ENCODE measurements around the gene MTMR4.
A peak's percentile ranks its signal among the peaks of the same experiment; 100 is the strongest.

The MTMR4 gene

GRCh38 chr17:58525239-58525638 lies 10.8 kb upstream of the MTMR4 start:
- Histone ChIP-seq H3K36me3 (ENCODE audit: insufficient read depth, low read length) (no peaks in the 10 kb centered on the region), H4K20me1 (ENCODE audit: insufficient read depth, low read length) (no peaks in the 10 kb centered on the region), H3K79me2 (ENCODE audit: insufficient read depth, low read length) (no peaks in the 10 kb centered on the region), H3K4me1 (ENCODE audit: insufficient read depth, low read length, severe bottlenecking) (no peaks in the 10 kb centered on the region), H3K9ac (ENCODE audit: low read length) (no peak overlapping the region), H3K4me3 (ENCODE audit: low read depth, low read length, poor library complexity, severe bottlenecking) (no peak overlapping the region), H3K9me2 (ENCODE audit: low read depth, low read length) (no peaks in the 10 kb centered on the region), H3F3A (ENCODE audit: insufficient read depth, low read length) (no peaks in the 10 kb centered on the region), H3K27me3 (ENCODE audit: insufficient read depth, low read length) (0 out of 2 replicates have a peak, but pooled peaks cover 5% of the 10 kb centered on the region), H3K9me3 (ENCODE audit: low read length) (no peaks in the 10 kb centered on the region), H2AFZ (ENCODE audit: low read length) (no peak overlapping the region), H3K4me2 (ENCODE audit: low read length) (no peak overlapping the region), H3K27ac (ENCODE audit: low read depth, low read length, poor library complexity, severe bottlenecking) (no peak overlapping the region)
- TF ChIP-seq EZH2 (IDR thresholded peaks at IDR 0.05; ENCODE audit: borderline replicate concordance, low read length) (no peak), CTCF (IDR thresholded peaks at IDR 0.05; ENCODE audit: low read length) (no peak)

DNA sequence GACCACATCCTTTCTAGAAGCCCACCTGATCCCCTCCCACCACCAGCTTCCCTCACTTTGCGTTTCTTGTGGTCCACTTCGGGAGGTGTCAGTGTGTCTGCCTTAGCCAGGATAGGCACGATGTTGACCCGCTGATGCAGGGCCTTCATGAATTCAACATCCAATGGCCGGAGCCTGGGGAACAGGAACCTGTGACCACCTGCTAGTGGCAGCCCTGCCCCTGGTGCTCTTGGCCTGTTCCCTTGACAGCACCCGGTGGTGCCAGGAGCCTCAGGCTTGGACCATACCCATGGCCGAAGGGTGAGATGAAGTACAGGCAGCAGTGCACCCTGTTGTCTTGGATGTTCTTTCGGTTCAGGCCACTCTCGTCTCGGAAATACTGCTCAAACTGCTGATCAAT lies 7.2 kb upstream of the MTMR4 start:
- Histone ChIP-seq H3K27ac (ENCODE audit: low read depth, low read length, poor library complexity, severe bottlenecking) (no peak overlapping the region), H2AFZ (ENCODE audit: low read length) (no peak overlapping the region), H3K9me3 (ENCODE audit: low read length) (no peaks in the 10 kb centered on the region), H3K4me3 (ENCODE audit: low read depth, low read length, poor library complexity, severe bottlenecking) (no peak overlapping the region), H3K9ac (ENCODE audit: low read length) (no peak overlapping the region), H4K20me1 (ENCODE audit: insufficient read depth, low read length) (no peaks in the 10 kb centered on the region), H3K9me2 (ENCODE audit: low read depth, low read length) (no peaks in the 10 kb centered on the region), H3K4me2 (ENCODE audit: low read length) (no peak overlapping the region), H3K79me2 (ENCODE audit: insufficient read depth, low read length) (no peaks in the 10 kb centered on the region), H3F3A (ENCODE audit: insufficient read depth, low read length) (no peaks in the 10 kb centered on the region), H3K4me1 (ENCODE audit: insufficient read depth, low read length, severe bottlenecking) (peaks cover 14% of the 10 kb centered on the region), H3K27me3 (ENCODE audit: insufficient read depth, low read length) (no peaks in the 10 kb centered on the region), H3K36me3 (ENCODE audit: insufficient read depth, low read length) (no peaks in the 10 kb centered on the region)
- TF ChIP-seq CTCF (IDR thresholded peaks at IDR 0.05; ENCODE audit: low read length): no peak
- no peak for TF ChIP-seq EZH2 (IDR thresholded peaks at IDR 0.05; ENCODE audit: borderline replicate concordance, low read length)

GRCh38 chr17:58520843-58521430 lies 6.5 kb upstream of the MTMR4 start:
- Histone ChIP-seq H3K79me2 (ENCODE audit: insufficient read depth, low read length) (no peaks in the 10 kb centered on the region), H2AFZ (ENCODE audit: low read length) (no peak overlapping the region), H3K36me3 (ENCODE audit: insufficient read depth, low read length) (no peaks in the 10 kb centered on the region), H3K9me3 (ENCODE audit: low read length) (no peaks in the 10 kb centered on the region), H3K4me2 (ENCODE audit: low read length) (no peak overlapping the region), H3K27ac (ENCODE audit: low read depth, low read length, poor library complexity, severe bottlenecking) (no peak overlapping the region), H3F3A (ENCODE audit: insufficient read depth, low read length) (no peaks in the 10 kb centered on the region), H3K4me3 (ENCODE audit: low read depth, low read length, poor library complexity, severe bottlenecking) (no peak overlapping the region), H3K9me2 (ENCODE audit: low read depth, low read length) (no peaks in the 10 kb centered on the region), H3K27me3 (ENCODE audit: insufficient read depth, low read length) (no peaks in the 10 kb centered on the region), H4K20me1 (ENCODE audit: insufficient read depth, low read length) (no peaks in the 10 kb centered on the region), H3K9ac (ENCODE audit: low read length) (no peak overlapping the region), H3K4me1 (ENCODE audit: insufficient read depth, low read length, severe bottlenecking) (peaks cover 22% of the 10 kb centered on the region)
- TF ChIP-seq EZH2 (IDR thresholded peaks at IDR 0.05; ENCODE audit: borderline replicate concordance, low read length) (no peak), CTCF (IDR thresholded peaks at IDR 0.05; ENCODE audit: low read length) (peak; percentile 52)

Measured in OCI-LY1 (cell line).